ENCODE results near the gene FAM72C.
"Not testable (repeated sequence)": the region's sequence is repeated elsewhere in the genome, so short reads cannot be mapped to it uniquely, and the experiment has no call there.

- TF ChIP-seq, protein P1, sequence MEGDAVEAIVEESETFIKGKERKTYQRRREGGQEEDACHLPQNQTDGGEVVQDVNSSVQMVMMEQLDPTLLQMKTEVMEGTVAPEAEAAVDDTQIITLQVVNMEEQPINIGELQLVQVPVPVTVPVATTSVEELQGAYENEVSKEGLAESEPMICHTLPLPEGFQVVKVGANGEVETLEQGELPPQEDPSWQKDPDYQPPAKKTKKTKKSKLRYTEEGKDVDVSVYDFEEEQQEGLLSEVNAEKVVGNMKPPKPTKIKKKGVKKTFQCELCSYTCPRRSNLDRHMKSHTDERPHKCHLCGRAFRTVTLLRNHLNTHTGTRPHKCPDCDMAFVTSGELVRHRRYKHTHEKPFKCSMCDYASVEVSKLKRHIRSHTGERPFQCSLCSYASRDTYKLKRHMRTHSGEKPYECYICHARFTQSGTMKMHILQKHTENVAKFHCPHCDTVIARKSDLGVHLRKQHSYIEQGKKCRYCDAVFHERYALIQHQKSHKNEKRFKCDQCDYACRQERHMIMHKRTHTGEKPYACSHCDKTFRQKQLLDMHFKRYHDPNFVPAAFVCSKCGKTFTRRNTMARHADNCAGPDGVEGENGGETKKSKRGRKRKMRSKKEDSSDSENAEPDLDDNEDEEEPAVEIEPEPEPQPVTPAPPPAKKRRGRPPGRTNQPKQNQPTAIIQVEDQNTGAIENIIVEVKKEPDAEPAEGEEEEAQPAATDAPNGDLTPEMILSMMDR (conservative IDR thresholded peaks at IDR 0.05; ENCODE audit: low read length), result not testable (repeated sequence)
- TF ChIP-seq EZH2phosphoT487 (IDR thresholded peaks at IDR 0.05; ENCODE audit: borderline replicate concordance), result not testable (repeated sequence)
Measured at GRCh38 chr1:143913705-143914104, 58.1 kb downstream of the FAM72C start.

All from Loucy (cell line).